Astrocyte (in vitro differentiated cells and primary cell): Measurements from ENCODE around the gene TMEM238.

Experiments
- CTCF ChIP-seq: IDR thresholded peaks from 2 replicates; pipeline ENCODE4 v1.5.1; 2011; ENCODE audit warnings: low read depth, mild to moderate bottlenecking, inconsistent platforms, low read length, moderate library complexity; ENCODE audit not compliant: insufficient read depth
- EZH2 ChIP-seq: IDR thresholded peaks from 2 replicates; pipeline ENCODE4 v1.6.1; 2012; ENCODE audit warnings: mild to moderate bottlenecking, low read length, inconsistent platforms; ENCODE audit not compliant: insufficient read depth

- no peak for TF ChIP-seq CTCF
- TF ChIP-seq EZH2, result no peak
Measured at GRCh38 chr19:55360902-55361301, 23.2 kb downstream of the TMEM238 start.
